GM18505 (cell line): ENCODE results near the gene PLEKHG2.
"Not testable (repeated sequence)": the region's sequence is repeated elsewhere in the genome, so short reads cannot be mapped to it uniquely, and the experiment has no call there.

Source experiments
- ATAC-seq: cut with Tn5 transposase; IDR thresholded peaks from one replicate; pipeline ENCODE4 v1.9.1; 2021; ENCODE audit not compliant: unreplicated experiment
- POLR2A ChIP-seq: IDR thresholded peaks from 4 replicates; pipeline ENCODE4 v1.6.1; 2011; ENCODE audit warnings: borderline replicate concordance; ENCODE audit not compliant: insufficient read depth, insufficient read length; ENCODE audit errors: extremely low read depth

The PLEKHG2 gene

GRCh38 chr19:39412100-39412866 lies at the start of gene PLEKHG2:
Gene PLEKHG2 (plus strand): TSS chr19:39412669. CDS start chr19:39414087, 1,418 bp downstream.
- ATAC-seq: peak; percentile 42
- peak; percentile 97 for TF ChIP-seq POLR2A

- no peak for ATAC-seq
- TF ChIP-seq POLR2A: no peak
Observed at GRCh38 chr19:39362682-39363657, 49.5 kb upstream of the PLEKHG2 start.

GRCh38 chr19:39363901-39364457 lies 48.5 kb upstream of the PLEKHG2 start:
- no peak for TF ChIP-seq POLR2A
- no peak for ATAC-seq

- no peak for ATAC-seq
- no peak for TF ChIP-seq POLR2A
Observed at GRCh38 chr19:39365531-39365930, 46.9 kb upstream of the PLEKHG2 start.

- ATAC-seq: no peak
- TF ChIP-seq POLR2A: no peak
Observed at GRCh38 chr19:39369200-39369599, 43.3 kb upstream of the PLEKHG2 start.

GRCh38 chr19:39370735-39371134 lies 41.7 kb upstream of the PLEKHG2 start:
- no peak for TF ChIP-seq POLR2A
- ATAC-seq: no peak

- no peak for TF ChIP-seq POLR2A
- ATAC-seq: no peak
Observed at GRCh38 chr19:39372047-39372802, 40.2 kb upstream of the PLEKHG2 start.

GRCh38 chr19:39372941-39373340 lies 39.5 kb upstream of the PLEKHG2 start:
- TF ChIP-seq POLR2A: no peak
- no peak for ATAC-seq

- ATAC-seq: no peak
- TF ChIP-seq POLR2A: no peak
Observed at GRCh38 chr19:39375929-39376328, 36.5 kb upstream of the PLEKHG2 start.

- no peak for TF ChIP-seq POLR2A
- no peak for ATAC-seq
Observed at GRCh38 chr19:39377373-39378362, 34.8 kb upstream of the PLEKHG2 start.

GRCh38 chr19:39379366-39379765 lies 33.1 kb upstream of the PLEKHG2 start:
- not testable (repeated sequence) for ATAC-seq
